Inferior parietal cortex (tissue), 1 donor: ENCODE results near the gene SLC37A1.
"Not testable (repeated sequence)": the region's sequence is repeated elsewhere in the genome, so short reads cannot be mapped to it uniquely, and the experiment has no call there.

Experiments
- DNase-seq: peaks from one replicate; pipeline ENCODE4 v3.0.0-alpha.2; 2016; ENCODE audit errors: extremely low spot score

Gene SLC37A1

GRCh38 chr21:42619166-42619565, 105.5 kb downstream of the SLC37A1 start:
- no peak for DNase-seq

DNA sequence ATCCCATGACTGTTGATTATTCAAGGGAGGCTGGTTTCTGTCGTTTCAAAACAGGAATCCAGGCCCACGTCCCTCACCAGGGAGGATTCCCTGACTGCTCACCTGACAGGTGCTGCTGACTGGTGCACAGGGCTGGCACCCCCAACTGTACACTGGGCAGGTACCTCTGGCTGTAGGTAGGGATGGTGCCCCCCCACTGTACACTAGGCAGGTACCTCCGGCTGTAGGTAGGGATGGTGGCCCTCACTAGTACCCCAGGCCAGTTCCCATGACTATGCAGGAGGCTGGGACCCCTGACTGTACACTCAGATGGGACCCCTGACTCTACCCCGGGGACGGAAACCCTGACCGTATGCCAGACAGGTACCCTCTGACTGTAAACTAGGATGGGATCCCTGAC, 106.2 kb downstream of the SLC37A1 start:
- no peak for DNase-seq

GRCh38 chr21:42621166-42621818, 107.6 kb downstream of the SLC37A1 start:
- DNase-seq = no peak

DNA sequence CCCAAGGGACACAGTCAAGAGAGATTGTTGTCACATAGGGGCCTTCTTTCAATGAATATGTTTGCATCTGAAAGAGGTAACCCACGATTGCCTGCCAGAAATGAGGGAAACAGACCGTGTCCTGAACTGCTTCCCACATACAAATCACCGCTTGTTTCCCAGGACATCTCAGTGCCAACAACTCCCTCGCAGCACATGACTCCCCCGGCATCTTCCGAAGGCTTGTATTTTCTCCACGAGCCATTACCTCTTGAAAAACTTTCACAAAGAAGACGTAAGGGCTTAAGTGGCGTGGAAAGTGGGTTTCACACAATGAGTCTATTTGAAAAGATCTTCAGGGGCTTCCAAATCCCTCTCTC, 108.1 kb downstream of the SLC37A1 start:
- no peak for DNase-seq

DNA sequence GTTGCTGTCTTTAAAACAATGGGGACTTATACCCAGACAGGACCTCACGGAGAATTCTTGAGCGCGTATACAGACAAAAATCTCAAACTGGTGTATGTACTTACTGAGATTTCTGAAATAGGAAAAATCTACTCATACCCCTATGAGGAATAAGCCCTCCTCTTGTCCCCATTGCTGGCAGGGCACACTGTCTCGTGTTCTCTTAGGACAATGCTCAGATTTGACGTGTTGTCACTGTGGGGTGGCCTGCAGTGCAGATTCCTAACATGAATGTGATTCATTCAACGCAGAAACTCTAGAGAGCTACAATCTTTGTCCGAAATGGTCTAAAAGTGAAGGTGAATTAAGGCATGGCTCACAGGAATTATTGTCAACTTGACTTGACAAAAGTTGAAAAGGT, 108.6 kb downstream of the SLC37A1 start:
- peak; percentile 17 for DNase-seq

DNA sequence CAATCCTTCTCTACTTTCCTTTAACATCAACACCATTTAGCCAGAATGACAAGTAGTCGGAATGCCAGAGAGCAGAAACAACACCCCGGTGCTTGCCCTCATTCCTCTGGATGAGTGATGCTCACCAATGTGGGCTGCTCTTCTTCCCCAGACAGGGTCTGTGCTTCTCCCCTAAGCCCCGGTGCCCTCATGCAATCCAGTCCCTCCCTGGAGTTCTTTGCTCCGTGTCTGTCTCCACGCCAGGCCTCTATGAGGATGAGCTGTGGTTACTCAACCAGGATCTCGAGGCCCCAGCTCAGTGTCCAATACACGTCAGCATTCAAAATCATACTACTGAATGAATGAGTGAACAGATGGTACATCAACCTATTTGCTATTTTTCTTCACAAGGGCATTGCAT, 110.0 kb downstream of the SLC37A1 start:
- no peak for DNase-seq

DNA sequence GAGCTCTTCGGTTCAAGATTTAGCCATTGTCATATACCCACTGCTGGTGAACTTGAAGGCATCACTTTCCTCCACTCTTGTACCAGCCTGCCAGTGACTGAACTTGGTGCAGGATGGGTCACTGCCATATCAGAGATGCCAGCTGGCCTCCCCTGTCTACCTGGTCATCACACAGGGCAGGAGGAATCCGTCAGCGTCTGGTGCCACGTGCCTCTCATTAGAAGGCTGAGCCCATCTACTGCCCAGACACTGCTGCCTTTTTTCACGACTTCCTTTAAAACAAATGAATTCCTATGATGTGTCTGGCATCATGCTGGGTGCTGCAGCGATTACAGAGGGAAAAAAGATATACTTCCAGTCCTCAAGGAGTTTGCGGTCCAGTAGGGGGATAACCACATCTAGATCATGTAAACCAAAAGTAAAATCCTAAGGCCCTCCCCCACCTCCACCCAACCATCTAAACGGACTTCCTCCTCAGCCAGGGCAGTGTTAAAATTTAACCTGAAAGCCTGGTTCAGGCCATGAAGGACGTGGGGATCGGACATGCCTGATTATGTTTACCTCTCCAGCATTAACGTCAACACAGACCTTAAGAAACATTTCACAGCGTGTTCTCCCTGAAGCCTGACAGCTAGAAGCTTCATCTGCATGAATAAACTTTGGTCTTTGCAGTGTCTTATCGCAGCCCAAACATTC, 110.6 kb downstream of the SLC37A1 start:
- no peak for DNase-seq

- DNase-seq = no peak
Measured at GRCh38 chr21:42624936-42625335, 111.3 kb downstream of the SLC37A1 start.

- DNase-seq = no peak
Measured at GRCh38 chr21:42626171-42626570, 112.5 kb downstream of the SLC37A1 start.

DNA sequence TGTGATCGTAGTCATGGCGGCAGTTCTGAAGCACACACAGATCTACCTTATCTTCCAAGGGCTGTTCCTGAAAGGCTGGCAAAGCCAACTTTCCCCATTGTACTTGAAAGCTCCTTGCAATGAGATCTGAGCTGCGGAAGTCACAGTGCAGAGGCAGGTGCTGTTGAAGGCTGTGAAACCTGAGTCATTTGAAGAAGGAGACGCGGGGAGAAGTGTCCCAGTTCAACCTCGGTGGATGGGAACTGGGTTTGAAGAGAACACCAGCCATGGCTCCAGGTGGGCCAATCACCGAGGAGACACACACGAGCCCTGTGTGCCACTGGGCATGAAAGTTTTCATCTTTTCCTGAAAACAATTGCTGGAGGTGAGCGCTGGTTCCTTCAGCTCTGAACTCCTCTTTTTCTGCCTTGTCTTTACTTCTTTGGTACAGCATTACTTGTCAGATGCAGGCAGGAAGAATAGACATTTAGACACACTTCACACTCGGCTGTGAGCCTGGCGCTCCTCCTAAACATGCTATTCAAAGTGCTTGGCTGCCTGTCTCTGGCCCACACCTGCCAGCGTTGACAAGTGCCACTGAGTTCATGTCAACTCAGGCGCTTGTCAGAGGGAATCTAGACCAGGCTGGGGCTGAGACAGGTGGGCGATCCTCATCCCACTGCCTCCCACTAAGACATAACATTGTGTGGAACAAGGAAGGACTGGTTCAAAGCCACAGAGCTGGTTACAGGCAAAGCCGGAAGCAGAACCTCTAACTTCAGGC, 114.1 kb downstream of the SLC37A1 start:
- no peak for DNase-seq

GRCh38 chr21:42628466-42629061, 114.9 kb downstream of the SLC37A1 start:
- not testable (repeated sequence) for DNase-seq

DNA sequence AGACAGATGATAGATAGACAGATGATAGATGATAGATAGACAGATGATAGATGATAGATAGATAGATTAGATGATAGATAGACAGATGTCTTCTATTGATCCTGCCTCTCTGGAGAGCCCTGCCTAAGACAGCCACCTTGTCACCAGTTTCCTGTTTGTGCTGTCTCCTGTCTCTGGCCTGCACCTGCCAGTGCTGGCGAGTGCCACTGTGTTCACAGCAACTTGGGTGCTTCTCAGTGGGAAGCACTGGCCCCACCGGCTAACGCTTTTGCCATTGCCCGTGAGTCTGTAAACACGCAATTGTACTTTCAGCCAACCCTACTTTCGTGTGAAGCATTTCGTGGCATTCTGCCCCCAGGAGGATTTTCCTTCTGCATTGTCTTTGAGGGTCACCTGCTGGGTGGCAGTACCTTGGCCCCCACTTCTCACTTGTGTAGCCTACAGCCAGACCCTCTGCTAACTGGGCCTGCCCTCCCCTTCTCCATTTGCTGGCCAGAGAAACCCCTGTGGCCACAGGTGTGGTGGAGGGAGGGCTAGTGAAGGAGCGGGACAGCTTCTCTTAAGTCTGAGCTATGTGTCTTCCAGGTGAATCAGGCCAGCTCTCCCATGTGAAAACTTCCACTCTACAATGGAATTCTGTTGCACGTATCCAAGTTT, 116.4 kb downstream of the SLC37A1 start:
- DNase-seq = no peak

DNA sequence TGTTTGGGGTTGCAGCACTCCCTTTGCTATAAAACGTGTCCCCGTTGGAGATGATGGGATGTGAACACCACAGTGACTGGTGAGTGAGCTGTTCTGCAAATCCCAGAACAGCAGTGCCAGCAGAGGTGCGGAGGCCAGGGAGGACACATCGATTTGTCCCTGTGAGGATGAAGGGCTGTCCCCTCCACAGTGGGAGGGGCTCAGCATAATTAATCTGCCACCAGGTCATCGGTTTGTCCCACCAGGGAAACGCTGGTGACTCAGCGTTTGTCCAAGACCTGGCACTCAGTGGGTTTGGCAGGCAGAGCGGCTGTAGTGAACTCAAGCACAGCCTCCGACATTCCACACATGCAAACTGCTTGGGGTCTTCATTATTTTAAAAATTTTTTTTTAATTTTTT, 117.0 kb downstream of the SLC37A1 start:
- DNase-seq = no peak
